Left renal cortex interstitium (tissue), 4 donors: ENCODE data around the gene OPRM1. TPM values are rescaled to one million over a fixed set of nuclear protein-coding genes. Genes with fewer than 3 reads are reported as not detected.
A peak's percentile ranks its signal among the peaks of the same experiment; 100 is the strongest.
"Not testable (repeated sequence)": the region's sequence is repeated elsewhere in the genome, so short reads cannot be mapped to it uniquely, and the experiment has no call there.

Experiments
- DNase-seq, 4 donors: peaks; one replicate each; pipeline ENCODE4 v3.0.0-alpha.2; 2013; ENCODE audit warnings: low read depth in 4 of 4, low spot score in 2 of 4, missing footprints in 1 of 4
- polyA plus RNA-seq, 4 donors: library from polyadenylated mRNA; unstranded; fragments of 120-200 nt; gene quantifications; one replicate each; pipeline ENCODE4 v1.2.1, GENCODE V29; 2013; ENCODE audit not compliant: insufficient read length in 4 of 4

OPRM1 gene
- polyA plus RNA-seq, 4 donors: 0.06 to 0.09 TPM; not detected in 2

GRCh38 chr6:154139892-154140291 is 100.9 kb downstream of the OPRM1 start:
- DNase-seq: no peak

GRCh38 chr6:154140743-154141142 is 101.7 kb downstream of the OPRM1 start:
- DNase-seq: no peak

- DNase-seq: no peak
These were observed 104.7 kb downstream of the OPRM1 start for GRCh38 chr6:154143753-154144152.

- DNase-seq: peak in 3 of 4 donors; percentile 34 to 69 (median 44)
These were observed 115.4 kb downstream of the OPRM1 start for GRCh38 chr6:154154389-154154967.

- peak; percentile 50 to 75 (median 66) for DNase-seq
These were observed 117.3 kb downstream of the OPRM1 start for GRCh38 chr6:154156135-154156896.

GRCh38 chr6:154157082-154157481 is 118.0 kb downstream of the OPRM1 start:
- no peak for DNase-seq

GRCh38 chr6:154157706-154158105 is 118.7 kb downstream of the OPRM1 start:
- DNase-seq: no peak

- no peak for DNase-seq
These were observed 120.1 kb downstream of the OPRM1 start for GRCh38 chr6:154159126-154159525.

GRCh38 chr6:154161689-154162088 is 122.6 kb downstream of the OPRM1 start:
- DNase-seq: no peak

- DNase-seq: peak in 1 of 4 donors; percentile 20
These were observed 125.4 kb downstream of the OPRM1 start for GRCh38 chr6:154164397-154164796.

GRCh38 chr6:154165478-154165877 is 126.4 kb downstream of the OPRM1 start:
- DNase-seq: no peak

- DNase-seq: no peak
These were observed 127.1 kb downstream of the OPRM1 start for GRCh38 chr6:154166140-154166539.

- DNase-seq: no peak
These were observed 128.1 kb downstream of the OPRM1 start for GRCh38 chr6:154167126-154167525.

GRCh38 chr6:154169193-154169847 is 130.3 kb downstream of the OPRM1 start:
- no peak for DNase-seq

- DNase-seq: no peak
These were observed 131.1 kb downstream of the OPRM1 start for GRCh38 chr6:154170106-154170505.

GRCh38 chr6:154172393-154172792 is 133.4 kb downstream of the OPRM1 start:
- DNase-seq: not testable (repeated sequence)

- DNase-seq: no peak
These were observed 140.4 kb downstream of the OPRM1 start for GRCh38 chr6:154179434-154179833.

GRCh38 chr6:154187203-154187602 is 148.2 kb downstream of the OPRM1 start:
- DNase-seq: no peak

- no peak for DNase-seq
These were observed 148.7 kb downstream of the OPRM1 start for GRCh38 chr6:154187714-154188113.

- DNase-seq: no peak
These were observed 157.4 kb downstream of the OPRM1 start for GRCh38 chr6:154196333-154196885.

GRCh38 chr6:154197196-154197860 is 158.3 kb downstream of the OPRM1 start:
- DNase-seq: no peak
